Loucy (cell line): ENCODE data around the gene CFAP69.

Experiments
- EZH2phosphoT487 ChIP-seq: fragments of 200-600 bp; IDR thresholded peaks from 2 replicates; pipeline ENCODE4 v1.6.1; 2018; ENCODE audit warnings: antibody characterized with exemption, mild to moderate bottlenecking, moderate library complexity, borderline replicate concordance
- TF ChIP-seq, protein P1 (sequence below): fragments of 200-600 bp; sonication (generic); conservative IDR thresholded peaks from 2 replicates; pipeline ENCODE4 v1.5.1; 2014; ENCODE audit warnings: mild to moderate bottlenecking, antibody characterized with exemption, low read length

DNA sequence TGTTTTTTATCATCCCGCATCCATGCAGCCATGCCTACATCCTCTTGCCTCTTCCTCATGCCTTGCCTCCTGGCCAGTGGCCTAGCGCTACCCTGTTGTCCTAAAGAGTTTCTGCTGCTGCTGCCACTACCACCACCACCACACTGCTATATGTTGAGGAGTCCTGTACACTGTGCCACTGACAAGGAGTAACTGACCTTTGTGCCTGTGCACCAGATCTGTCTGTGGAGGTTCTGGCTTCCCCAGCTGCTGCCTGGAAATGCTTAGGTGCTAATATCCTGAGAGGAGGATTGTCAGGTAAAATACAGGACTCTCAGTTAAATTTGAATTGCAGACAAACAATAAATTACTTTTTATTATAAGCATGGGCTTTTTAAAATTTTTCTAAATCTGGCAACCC lies 7.0 kb upstream of the CFAP69 start:
- TF ChIP-seq, protein P1, sequence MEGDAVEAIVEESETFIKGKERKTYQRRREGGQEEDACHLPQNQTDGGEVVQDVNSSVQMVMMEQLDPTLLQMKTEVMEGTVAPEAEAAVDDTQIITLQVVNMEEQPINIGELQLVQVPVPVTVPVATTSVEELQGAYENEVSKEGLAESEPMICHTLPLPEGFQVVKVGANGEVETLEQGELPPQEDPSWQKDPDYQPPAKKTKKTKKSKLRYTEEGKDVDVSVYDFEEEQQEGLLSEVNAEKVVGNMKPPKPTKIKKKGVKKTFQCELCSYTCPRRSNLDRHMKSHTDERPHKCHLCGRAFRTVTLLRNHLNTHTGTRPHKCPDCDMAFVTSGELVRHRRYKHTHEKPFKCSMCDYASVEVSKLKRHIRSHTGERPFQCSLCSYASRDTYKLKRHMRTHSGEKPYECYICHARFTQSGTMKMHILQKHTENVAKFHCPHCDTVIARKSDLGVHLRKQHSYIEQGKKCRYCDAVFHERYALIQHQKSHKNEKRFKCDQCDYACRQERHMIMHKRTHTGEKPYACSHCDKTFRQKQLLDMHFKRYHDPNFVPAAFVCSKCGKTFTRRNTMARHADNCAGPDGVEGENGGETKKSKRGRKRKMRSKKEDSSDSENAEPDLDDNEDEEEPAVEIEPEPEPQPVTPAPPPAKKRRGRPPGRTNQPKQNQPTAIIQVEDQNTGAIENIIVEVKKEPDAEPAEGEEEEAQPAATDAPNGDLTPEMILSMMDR = no peak
- no peak for TF ChIP-seq EZH2phosphoT487
